Measurements from ENCODE around the gene C19orf38.

GRCh38 chr19:10819124-10820060 lies 28.8 kb upstream of the C19orf38 start:
- no peak for TF ChIP-seq CTCF (IDR thresholded peaks at IDR 0.05)
- no peak for TF ChIP-seq CHD2 (IDR thresholded peaks at IDR 0.05; ENCODE audit: low read length, partially characterized antibody)
- no peak for TF ChIP-seq POLR2AphosphoS5 (IDR thresholded peaks at IDR 0.05; ENCODE audit: low read depth, low read length)
- TF ChIP-seq MXI1 (IDR thresholded peaks at IDR 0.05; ENCODE audit: low read depth, low read length), result no peak
- TF ChIP-seq RAD21 (IDR thresholded peaks at IDR 0.05; ENCODE audit: low read length), result no peak
- no peak for TF ChIP-seq IRF3 (IDR thresholded peaks at IDR 0.05; ENCODE audit: low read depth, low read length)
- no peak for TF ChIP-seq EP300 (IDR thresholded peaks at IDR 0.05; ENCODE audit: borderline replicate concordance in 1 of 2, low read depth in 1 of 2, low read length in 1 of 2)
- TF ChIP-seq PBX3 (IDR thresholded peaks at IDR 0.05), result no peak
- no peak for TF ChIP-seq EZH2phosphoT487 (IDR thresholded peaks at IDR 0.05; ENCODE audit: borderline replicate concordance, low read depth)
- no peak for TF ChIP-seq USF2 (IDR thresholded peaks at IDR 0.05; ENCODE audit: borderline replicate concordance, low read depth, low read length)
- no peak for TF ChIP-seq ZBTB33 (IDR thresholded peaks at IDR 0.05; ENCODE audit: borderline replicate concordance, low read depth)
